Fibroblast of mammary gland (primary cell): ENCODE data around the gene PXDC1.

Experiments
- DNase-seq: peaks from one replicate; pipeline ENCODE4 v3.0.0-alpha.2; 2010; ENCODE audit warnings: low read depth
- H3K4me3 ChIP-seq: 2 replicates; pipeline ENCODE4 v1.5.1; 2011; ENCODE audit warnings: low read depth, mild to moderate bottlenecking, low read length, moderate library complexity; ENCODE audit not compliant: control insufficient read depth
- CTCF ChIP-seq: conservative IDR thresholded peaks from 2 replicates; pipeline ENCODE4 v1.5.1; 2011; ENCODE audit warnings: low read depth, low read length, inconsistent platforms; ENCODE audit not compliant: control insufficient read depth, insufficient read depth

PXDC1 gene

GRCh38 chr6:3741477-3741871 lies 10.0 kb downstream of the PXDC1 start:
- TF ChIP-seq CTCF = no peak
- H3K4me3 ChIP-seq = no peak overlapping the region
- DNase-seq = no peak

- H3K4me3 ChIP-seq = no peak overlapping the region
- DNase-seq = no peak
- TF ChIP-seq CTCF = no peak
These were observed 10.7 kb downstream of the PXDC1 start for GRCh38 chr6:3740551-3741476.

- no peak for DNase-seq
- no peak for TF ChIP-seq CTCF
- H3K4me3 ChIP-seq = no peak overlapping the region
These were observed 12.1 kb downstream of the PXDC1 start for GRCh38 chr6:3739311-3739897.

GRCh38 chr6:3738381-3739131 lies 13.0 kb downstream of the PXDC1 start:
- no peak overlapping the region for H3K4me3 ChIP-seq
- TF ChIP-seq CTCF = no peak
- DNase-seq = no peak

GRCh38 chr6:3737831-3738210 lies 13.7 kb downstream of the PXDC1 start:
- DNase-seq = no peak
- no peak for TF ChIP-seq CTCF
- H3K4me3 ChIP-seq = no peak overlapping the region

- H3K4me3 ChIP-seq = no peak overlapping the region
- TF ChIP-seq CTCF = no peak
- no peak for DNase-seq
These were observed 14.2 kb downstream of the PXDC1 start for GRCh38 chr6:3737149-3737830.
